Hepatocyte (in vitro differentiated cells): Measurements from ENCODE around the gene ITPR3. TPM values are rescaled to one million over a fixed set of nuclear protein-coding genes. Genes with fewer than 3 reads are reported as not detected.

ENCODE experiments used
- DNase-seq: peaks from one replicate; pipeline ENCODE4 v3.0.0-alpha.2; 2016; ENCODE audit warnings: low spot score
- H2AFZ ChIP-seq: fragments of 200-600 bp; sonication (generic); 2 replicates; pipeline ENCODE4 v1.6.0; 2016; ENCODE audit warnings: antibody characterized with exemption, mild to moderate bottlenecking
- H3K27ac ChIP-seq: fragments of 200-600 bp; sonication (generic); 2 replicates; pipeline ENCODE4 v1.5.1; 2016; ENCODE audit warnings: mild to moderate bottlenecking
- H3K27me3 ChIP-seq: fragments of 200-600 bp; sonication (generic); 2 replicates; pipeline ENCODE4 v1.6.1; 2016
- H3K36me3 ChIP-seq: fragments of 200-600 bp; sonication (generic); replicated peaks from 2 replicates; pipeline ENCODE4 v1.5.1; 2016; ENCODE audit warnings: low read depth; ENCODE audit not compliant: insufficient read depth
- H3K4me1 ChIP-seq: fragments of 200-600 bp; sonication (generic); 2 replicates; pipeline ENCODE4 v1.5.1; 2016; ENCODE audit warnings: mild to moderate bottlenecking, moderate library complexity; ENCODE audit not compliant: insufficient read depth
- H3K4me2 ChIP-seq: fragments of 200-600 bp; sonication (generic); 2 replicates; pipeline ENCODE4 v1.6.0; 2016
- H3K4me3 ChIP-seq: fragments of 200-600 bp; sonication (generic); 2 replicates; pipeline ENCODE4 v1.5.1; 2016; ENCODE audit warnings: mild to moderate bottlenecking
- H3K79me2 ChIP-seq: fragments of 200-600 bp; sonication (generic); 2 replicates; pipeline ENCODE4 v1.6.0; 2017; ENCODE audit warnings: mild to moderate bottlenecking
- H3K9me2 ChIP-seq: fragments of 200-600 bp; sonication (generic); replicated peaks from 2 replicates; pipeline ENCODE4 v1.6.0; 2017; ENCODE audit warnings: mild to moderate bottlenecking; ENCODE audit not compliant: insufficient read depth
- H3K9me3 ChIP-seq: fragments of 200-600 bp; sonication (generic); 2 replicates; pipeline ENCODE4 v1.5.1; 2016; ENCODE audit warnings: low read depth, mild to moderate bottlenecking
- H4K20me1 ChIP-seq: fragments of 200-600 bp; sonication (generic); 2 replicates; pipeline ENCODE4 v1.6.0; 2016; ENCODE audit warnings: mild to moderate bottlenecking; ENCODE audit not compliant: insufficient read depth, poor library complexity, severe bottlenecking
- EZH2 ChIP-seq: fragments of 200-600 bp; sonication (generic); IDR thresholded peaks from 2 replicates; pipeline ENCODE4 v1.6.1; 2016; ENCODE audit warnings: antibody characterized with exemption, mild to moderate bottlenecking, borderline replicate concordance
- EZH2phosphoT487 ChIP-seq: fragments of 200-600 bp; sonication (generic); IDR thresholded peaks from one replicate; pipeline ENCODE4 v1.6.1; 2018; ENCODE audit warnings: antibody characterized with exemption, mild to moderate bottlenecking, low read depth, moderate library complexity; ENCODE audit not compliant: unreplicated experiment, severe bottlenecking
- WGBS: methylation state at CpG from one replicate; pipeline ENCODE4 v1.1.6; 2016; ENCODE audit warnings: low lambda C conversion rate; ENCODE audit errors: missing lambda C conversion rate; 5-methylcytosine and 5-hydroxymethylcytosine counted together
- polyA plus RNA-seq: library from polyadenylated mRNA; unstranded; fragments of >200 nt; fragmentation: Nextera tagmentation; extraction: Ambion mirVana; gene quantifications from 2 replicates; pipeline ENCODE4 v1.2.1, GENCODE V29; 2016
- total RNA-seq: library from RNA; depleted of rRNA; stranded (reverse); fragments of >200 nt; gene quantifications from 2 replicates; pipeline ENCODE4 v1.2.3, GENCODE V29; 2014
- TF ChIP-seq, protein P1 (sequence below): fragments of 200-600 bp; sonication (generic); IDR thresholded peaks from 2 replicates; pipeline ENCODE4 v1.5.1; 2016; ENCODE audit warnings: antibody characterized with exemption, mild to moderate bottlenecking; ENCODE audit not compliant: poor library complexity

Gene ITPR3
- total and polyA plus RNA-seq, 2 experiments from 2014 or later, result 16.5 to 39.6 TPM

DNA sequence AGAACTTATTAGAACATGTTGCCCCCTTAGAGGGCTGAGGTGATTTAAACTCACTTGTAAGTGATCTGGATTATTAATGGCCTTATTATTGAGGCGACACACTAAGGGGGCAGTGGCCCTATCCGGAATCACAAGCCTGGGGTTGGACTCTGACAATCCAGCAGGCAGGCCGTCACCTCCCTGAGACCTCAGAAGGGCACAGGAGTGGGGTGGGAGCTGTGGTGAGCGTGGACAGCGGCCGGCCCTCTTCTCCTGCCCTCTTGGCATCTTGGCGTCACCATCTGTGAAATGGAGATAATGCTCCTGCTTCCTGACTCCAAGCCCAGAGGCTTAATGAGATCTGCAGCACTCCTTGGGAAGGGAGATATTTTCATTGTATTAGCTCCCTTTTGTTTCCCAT lies 106.0 kb downstream of the ITPR3 start:
- H3K4me3 ChIP-seq, result no peak overlapping the region
- DNase-seq, result no peak
- no peaks in the 10 kb centered on the region for H3K79me2 ChIP-seq
- no peak overlapping the region for H3K4me2 ChIP-seq
- no peaks in the 10 kb centered on the region for H3K36me3 ChIP-seq
- H4K20me1 ChIP-seq, result no peaks in the 10 kb centered on the region
- H3K27ac ChIP-seq, result no peak overlapping the region
- H2AFZ ChIP-seq, result no peak overlapping the region
- no peaks in the 10 kb centered on the region for H3K9me3 ChIP-seq
- H3K27me3 ChIP-seq, result no peaks in the 10 kb centered on the region
- H3K4me1 ChIP-seq, result no peaks in the 10 kb centered on the region
- TF ChIP-seq EZH2, result no peak
- TF ChIP-seq EZH2phosphoT487, result no peak
- TF ChIP-seq, protein P1, sequence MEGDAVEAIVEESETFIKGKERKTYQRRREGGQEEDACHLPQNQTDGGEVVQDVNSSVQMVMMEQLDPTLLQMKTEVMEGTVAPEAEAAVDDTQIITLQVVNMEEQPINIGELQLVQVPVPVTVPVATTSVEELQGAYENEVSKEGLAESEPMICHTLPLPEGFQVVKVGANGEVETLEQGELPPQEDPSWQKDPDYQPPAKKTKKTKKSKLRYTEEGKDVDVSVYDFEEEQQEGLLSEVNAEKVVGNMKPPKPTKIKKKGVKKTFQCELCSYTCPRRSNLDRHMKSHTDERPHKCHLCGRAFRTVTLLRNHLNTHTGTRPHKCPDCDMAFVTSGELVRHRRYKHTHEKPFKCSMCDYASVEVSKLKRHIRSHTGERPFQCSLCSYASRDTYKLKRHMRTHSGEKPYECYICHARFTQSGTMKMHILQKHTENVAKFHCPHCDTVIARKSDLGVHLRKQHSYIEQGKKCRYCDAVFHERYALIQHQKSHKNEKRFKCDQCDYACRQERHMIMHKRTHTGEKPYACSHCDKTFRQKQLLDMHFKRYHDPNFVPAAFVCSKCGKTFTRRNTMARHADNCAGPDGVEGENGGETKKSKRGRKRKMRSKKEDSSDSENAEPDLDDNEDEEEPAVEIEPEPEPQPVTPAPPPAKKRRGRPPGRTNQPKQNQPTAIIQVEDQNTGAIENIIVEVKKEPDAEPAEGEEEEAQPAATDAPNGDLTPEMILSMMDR, result no peak
- no peaks in the 10 kb centered on the region for H3K9me2 ChIP-seq
- 88% methylated on average over 7 of the region's 7 CpGs for WGBS

DNA sequence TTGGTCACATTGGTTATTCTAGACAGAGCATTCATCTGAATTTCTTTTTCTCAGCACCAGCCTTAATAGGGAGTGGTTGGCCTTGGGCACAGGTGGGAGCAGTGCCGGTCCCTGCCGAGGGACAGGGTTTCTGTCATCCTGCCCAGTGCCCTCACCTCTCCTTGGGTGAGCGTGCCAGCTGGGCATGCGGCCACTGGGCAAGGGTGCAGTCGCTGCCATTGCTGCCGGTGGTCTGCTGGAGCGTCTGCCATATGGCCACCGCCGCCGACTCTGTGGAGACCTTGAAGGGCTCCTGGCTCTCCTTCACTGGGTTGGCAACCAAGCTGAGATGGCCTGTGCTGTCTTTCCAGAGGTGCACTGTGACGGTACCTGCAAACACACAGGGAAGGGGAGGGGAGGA lies 106.8 kb downstream of the ITPR3 start:
- no peaks in the 10 kb centered on the region for H3K27me3 ChIP-seq
- no peak for TF ChIP-seq EZH2phosphoT487
- TF ChIP-seq, protein P1, result no peak
- no peak for TF ChIP-seq EZH2
- WGBS, result 95% methylated on average over 11 of the region's 11 CpGs

DNA sequence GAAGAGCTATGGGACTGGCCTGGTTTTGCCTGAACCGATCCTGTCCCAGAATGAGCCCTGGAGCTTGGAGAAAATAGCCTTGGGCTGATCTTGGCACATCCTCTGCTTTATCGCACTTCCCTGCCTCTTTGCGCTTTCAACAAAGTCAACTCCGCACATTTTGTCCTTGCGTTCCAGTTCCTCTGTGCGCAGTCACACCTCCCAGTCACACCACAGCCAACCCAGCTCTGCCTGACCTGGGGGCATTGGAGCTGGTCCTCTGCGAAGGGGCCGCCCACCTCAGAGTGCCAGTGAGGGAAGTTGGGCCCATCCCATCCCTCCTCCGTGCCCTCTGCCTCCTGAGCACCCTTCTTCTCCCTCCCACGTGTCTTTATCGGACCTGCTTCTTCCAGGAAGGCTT lies 107.3 kb downstream of the ITPR3 start:
- H3K36me3 ChIP-seq, result no peaks in the 10 kb centered on the region
- no peaks in the 10 kb centered on the region for H3K9me3 ChIP-seq
- no peak overlapping the region for H3K4me2 ChIP-seq
- no peak overlapping the region for H3K27ac ChIP-seq
- 94% methylated on average over 10 of the region's 11 CpGs for WGBS
- TF ChIP-seq, protein P1, result no peak
- TF ChIP-seq EZH2phosphoT487 (no peak), EZH2 (no peak)
- H4K20me1 ChIP-seq, result no peaks in the 10 kb centered on the region
- H2AFZ ChIP-seq, result no peak overlapping the region
- H3K4me3 ChIP-seq, result no peak overlapping the region
- no peaks in the 10 kb centered on the region for H3K27me3 ChIP-seq
- no peaks in the 10 kb centered on the region for H3K79me2 ChIP-seq
- DNase-seq, result no peak
- H3K4me1 ChIP-seq, result no peaks in the 10 kb centered on the region
- H3K9me2 ChIP-seq, result no peaks in the 10 kb centered on the region

More for the DNA sequence above, 106.8 kb downstream of the ITPR3 start:
- DNase-seq, result no peak
- Histone ChIP-seq H3K36me3 (no peaks in the 10 kb centered on the region), H3K9me2 (no peaks in the 10 kb centered on the region), H3K4me2 (no peak overlapping the region), H2AFZ (no peak overlapping the region), H4K20me1 (no peaks in the 10 kb centered on the region), H3K9me3 (no peaks in the 10 kb centered on the region), H3K27ac (no peak overlapping the region), H3K4me3 (no peak overlapping the region), H3K79me2 (no peaks in the 10 kb centered on the region), H3K4me1 (no peaks in the 10 kb centered on the region)

DNA sequence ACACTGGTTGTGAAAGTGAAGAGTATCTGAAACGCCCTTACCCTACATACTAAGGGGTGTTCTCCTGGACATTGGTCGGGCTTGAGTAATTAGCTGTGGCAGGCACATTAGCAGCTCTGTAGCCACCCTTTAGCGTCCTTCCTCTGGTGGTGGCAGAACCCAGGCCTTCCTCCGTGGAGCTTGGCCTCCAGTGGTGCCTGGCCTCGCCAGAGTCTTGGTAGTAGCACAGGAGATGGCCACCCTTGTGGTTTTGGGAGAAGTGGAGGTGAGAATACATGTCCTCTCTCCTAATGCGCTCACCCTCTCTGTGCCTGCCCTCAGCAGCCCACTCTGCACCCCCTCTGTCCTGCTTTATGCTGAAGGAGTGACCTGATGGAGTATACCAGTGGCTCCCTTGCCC lies 107.9 kb downstream of the ITPR3 start:
- Histone ChIP-seq H3K9me2 (no peaks in the 10 kb centered on the region), H3K36me3 (no peaks in the 10 kb centered on the region), H2AFZ (no peak overlapping the region), H3K27me3 (no peaks in the 10 kb centered on the region), H3K79me2 (no peaks in the 10 kb centered on the region), H3K27ac (no peak overlapping the region), H4K20me1 (no peaks in the 10 kb centered on the region), H3K4me3 (no peak overlapping the region), H3K4me2 (no peak overlapping the region), H3K4me1 (no peaks in the 10 kb centered on the region), H3K9me3 (no peaks in the 10 kb centered on the region)
- no peak for DNase-seq
- WGBS, result 88% methylated on average over 6 of the region's 6 CpGs
- TF ChIP-seq EZH2phosphoT487, result no peak
- TF ChIP-seq, protein P1, result no peak
- no peak for TF ChIP-seq EZH2
